GM08714 (cell line): Measurements from ENCODE around the gene TMEM14C.

Experiments
- H3K4me3 ChIP-seq: fragments of 200-500 bp; sonication (Bioruptor generic); 2 replicates; pipeline ENCODE4 v1.5.1; 2014; ENCODE audit warnings: mild to moderate bottlenecking, low read length, inconsistent platforms
- ZNF274 ChIP-seq: IDR thresholded peaks from 2 replicates; pipeline ENCODE4 v1.6.1; 2012; ENCODE audit warnings: mild to moderate bottlenecking, low read depth, low read length

Gene TMEM14C

GRCh38 chr6:10722820-10723566 lies at the start of gene TMEM14C:
TSS of gene TMEM14C (plus strand) at chr6:10723070. CDS start at chr6:10724614, 1,544 bp downstream.
- peak within 1 kb of the TSS; percentile 92 for H3K4me3 ChIP-seq
- no peak for TF ChIP-seq ZNF274

DNA sequence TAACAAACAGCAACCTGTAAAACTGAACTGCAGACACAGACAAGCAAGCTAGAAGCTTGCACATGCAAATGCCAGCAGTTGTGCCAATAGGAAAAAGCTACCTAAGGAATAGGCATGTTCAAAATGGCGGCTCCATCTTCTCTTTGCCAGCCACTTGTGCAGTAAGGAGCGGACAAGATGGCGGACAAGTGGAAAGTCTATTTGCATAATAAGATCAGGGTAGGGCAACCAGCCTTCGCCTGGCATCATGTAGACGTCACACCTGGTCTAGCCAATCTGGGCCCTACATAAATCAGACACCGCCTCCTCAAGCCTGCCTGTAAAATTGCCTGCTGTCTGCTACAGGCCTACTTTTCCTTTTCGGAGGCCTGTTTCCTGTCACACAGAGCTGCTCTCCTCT lies 46.5 kb upstream of the TMEM14C start:
- no peak for TF ChIP-seq ZNF274
- no peak overlapping the region for H3K4me3 ChIP-seq

- no peak overlapping the region for H3K4me3 ChIP-seq
- no peak for TF ChIP-seq ZNF274
Observed at GRCh38 chr6:10678456-10678855, 44.4 kb upstream of the TMEM14C start.

- no peak overlapping the region for H3K4me3 ChIP-seq
- no peak for TF ChIP-seq ZNF274
Observed at GRCh38 chr6:10681795-10682194, 41.1 kb upstream of the TMEM14C start.

DNA sequence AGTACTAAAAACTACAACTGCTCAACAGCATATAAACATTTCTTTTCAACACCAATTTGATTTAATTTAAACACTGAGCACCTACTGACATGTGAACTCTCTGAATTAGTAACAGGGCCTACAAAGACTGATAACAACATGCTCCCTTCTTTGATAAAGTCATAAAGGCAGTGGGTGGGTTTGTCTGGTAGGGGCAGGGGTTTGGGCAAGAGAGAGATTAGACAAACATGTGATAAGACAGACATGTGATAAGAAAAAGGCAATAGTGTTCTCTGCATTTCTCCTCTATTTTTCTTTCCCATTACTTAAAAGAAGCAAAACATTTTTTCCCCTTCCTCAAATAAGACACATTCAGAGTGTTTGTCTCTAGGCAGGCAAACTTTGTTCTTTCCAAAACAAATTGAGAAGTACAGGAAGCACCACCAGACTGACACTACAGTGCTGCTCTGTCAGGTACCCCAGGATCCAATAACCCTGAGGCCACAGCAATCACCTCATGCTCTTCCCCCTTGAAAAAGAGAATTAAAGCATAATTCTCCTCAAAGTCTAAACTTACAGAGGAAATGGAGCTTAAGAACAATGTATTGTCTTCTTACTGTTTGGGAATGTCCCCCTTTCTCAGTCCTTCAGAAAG lies 40.4 kb upstream of the TMEM14C start:
- no peak overlapping the region for H3K4me3 ChIP-seq
- TF ChIP-seq ZNF274: no peak

DNA sequence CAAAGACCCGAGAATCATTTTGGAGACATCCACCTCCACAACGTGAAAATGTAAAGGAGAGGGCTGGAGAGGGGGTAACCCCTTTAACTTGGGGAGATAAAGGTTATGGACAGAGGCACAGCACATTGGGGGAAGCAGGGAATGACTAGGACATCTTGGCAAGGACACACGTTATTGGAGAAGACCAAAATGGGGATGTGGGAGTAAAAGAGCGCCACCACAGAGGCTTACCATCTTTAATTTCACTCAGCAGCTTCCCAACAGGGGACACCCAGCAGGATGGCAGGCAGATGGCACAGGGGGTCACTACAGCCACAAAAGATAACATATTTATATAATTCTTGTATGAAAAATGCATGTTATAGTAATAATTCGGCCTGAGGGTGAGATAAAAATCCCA lies 38.3 kb upstream of the TMEM14C start:
- no peak overlapping the region for H3K4me3 ChIP-seq
- no peak for TF ChIP-seq ZNF274

GRCh38 chr6:10685092-10685915 lies 37.6 kb upstream of the TMEM14C start:
- TF ChIP-seq ZNF274: no peak

GRCh38 chr6:10686901-10687300 lies 36.0 kb upstream of the TMEM14C start:
- TF ChIP-seq ZNF274: no peak

More at GRCh38 chr6:10685092-10685915, 37.6 kb upstream of the TMEM14C start:
- no peak overlapping the region for H3K4me3 ChIP-seq

DNA sequence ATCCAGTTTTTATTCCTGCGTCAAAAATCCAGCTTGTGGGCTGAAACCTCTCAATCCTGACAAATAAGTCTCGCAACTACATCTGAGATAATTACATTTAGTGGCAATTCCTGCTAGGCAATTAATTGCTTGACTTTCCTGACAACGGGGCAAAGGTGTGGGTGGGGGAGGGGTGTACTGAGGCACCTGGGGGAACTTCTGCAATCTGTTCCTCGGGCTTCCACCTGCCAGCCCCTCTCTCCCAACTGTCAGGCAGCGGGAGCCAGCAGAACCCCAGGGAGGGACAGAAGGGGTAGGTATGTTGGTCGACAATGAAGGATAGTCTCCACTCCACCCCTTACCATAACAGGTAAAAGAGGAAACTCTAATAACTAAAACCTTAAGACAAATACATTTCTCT lies 35.3 kb upstream of the TMEM14C start:
- H3K4me3 ChIP-seq: no peak overlapping the region
- TF ChIP-seq ZNF274: no peak

More at GRCh38 chr6:10686901-10687300, 36.0 kb upstream of the TMEM14C start:
- no peak overlapping the region for H3K4me3 ChIP-seq

DNA sequence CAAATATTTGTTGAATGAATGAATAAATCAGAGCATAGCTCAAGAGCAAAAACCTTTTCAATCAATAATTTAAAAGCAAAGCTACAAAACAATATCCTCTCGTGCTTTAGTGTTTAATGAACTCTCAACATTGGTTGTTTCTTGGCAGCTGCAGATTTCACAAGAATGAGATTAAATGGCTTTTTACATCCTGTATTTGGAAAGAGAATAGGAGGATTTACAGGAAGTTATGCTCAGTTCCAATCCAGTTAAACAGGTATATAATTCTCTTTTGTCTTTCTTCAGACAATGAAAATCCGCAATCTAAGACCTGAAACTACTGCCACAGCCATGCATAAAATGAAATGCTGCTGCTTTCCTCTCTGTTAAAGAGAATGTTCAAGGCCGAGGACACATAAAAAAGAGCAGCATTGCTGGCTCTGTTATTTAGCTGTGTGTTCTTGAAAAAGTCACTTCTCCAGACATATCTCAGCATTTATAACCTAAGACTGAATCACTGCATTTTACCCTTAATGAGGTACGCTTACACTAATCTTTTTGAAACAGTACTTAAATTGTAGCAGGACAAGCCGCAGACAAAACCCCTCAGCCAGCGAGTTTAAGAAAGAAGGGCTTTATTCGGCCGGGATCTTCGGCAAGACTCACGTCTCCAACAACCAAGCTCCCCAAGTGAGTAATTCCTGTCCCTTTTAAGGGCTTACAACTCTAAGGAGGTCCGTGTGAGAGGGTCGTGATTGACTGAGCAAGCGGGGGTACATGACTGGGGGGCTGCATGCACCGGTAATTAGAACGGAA lies 32.0 kb upstream of the TMEM14C start:
- H3K4me3 ChIP-seq: no peak overlapping the region
- no peak for TF ChIP-seq ZNF274

DNA sequence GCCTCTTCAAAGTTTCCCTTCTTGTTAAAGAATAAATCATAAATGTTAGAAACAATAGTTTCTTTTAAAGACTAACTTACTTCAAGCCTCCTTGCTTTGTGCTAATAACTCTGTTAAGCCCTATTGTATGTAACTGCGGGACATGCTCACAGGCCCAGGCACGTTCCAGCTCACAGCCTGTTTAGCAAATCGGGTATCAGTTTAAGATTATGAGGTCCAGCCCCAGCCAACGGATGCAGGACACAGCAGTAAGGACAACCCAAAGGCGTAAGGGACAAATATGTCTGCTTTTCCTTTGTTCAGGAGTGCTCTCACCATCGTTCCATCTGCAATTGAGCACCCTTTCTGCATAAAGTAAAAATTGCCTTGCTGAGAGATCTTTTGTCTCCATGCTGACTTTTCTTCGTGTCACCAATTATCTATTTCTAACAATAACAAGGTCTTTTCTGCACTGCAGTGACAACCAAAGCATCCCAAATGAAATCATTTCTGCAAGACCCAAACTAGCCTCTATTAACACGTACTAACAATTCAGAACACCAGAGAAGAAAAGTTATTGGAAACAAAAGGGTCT lies 29.8 kb upstream of the TMEM14C start:
- H3K4me3 ChIP-seq: peak overlapping the region; percentile 86
- no peak for TF ChIP-seq ZNF274

DNA sequence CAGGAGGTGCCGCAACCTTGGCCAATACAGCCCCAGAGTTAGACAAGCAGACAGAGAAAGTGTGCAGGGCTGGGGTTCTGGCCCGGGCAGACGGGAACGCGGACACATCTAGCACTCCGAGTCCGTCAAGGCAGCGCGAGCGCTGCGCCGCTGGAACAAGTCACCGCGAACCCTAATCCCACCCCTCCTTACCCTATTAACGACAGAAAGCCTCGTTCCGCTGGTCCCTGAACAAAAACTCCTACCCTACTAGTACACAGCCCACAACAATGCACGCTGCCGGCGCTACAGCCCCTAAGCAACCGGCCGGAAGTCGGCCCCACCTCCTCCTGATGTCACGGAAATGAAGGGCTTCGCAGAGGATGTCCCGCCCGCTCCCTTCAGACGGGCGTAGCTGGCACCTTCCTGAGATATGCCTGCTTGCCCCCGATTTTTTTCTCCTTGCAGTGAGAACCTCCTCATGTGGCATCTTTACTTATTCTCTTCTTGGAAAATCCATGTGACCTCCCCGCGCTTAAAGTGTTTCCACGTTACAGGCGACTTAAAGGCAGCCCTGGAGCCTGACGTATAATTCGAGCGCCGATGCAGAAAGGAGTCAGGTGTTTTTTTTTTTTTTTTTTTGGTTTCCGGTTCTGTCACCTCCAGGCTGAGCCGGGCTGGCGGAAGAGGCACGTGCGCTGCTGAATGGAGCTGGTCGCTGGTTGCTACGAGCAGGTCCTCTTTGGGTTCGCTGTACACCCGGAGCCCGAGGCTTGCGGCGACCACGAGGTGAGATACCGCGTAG lies 28.4 kb upstream of the TMEM14C start, which contains the start of the genes C6orf52 and PAK1IP1:
C6orf52 (minus strand) TSS at position 315 of the 784 bp plus-strand sequence. CDS start 7,066 bp downstream, outside the sequence.
PAK1IP1 (plus strand) TSS at position 671 of the 784 bp plus-strand sequence; CDS start at position 685, 14 bp downstream.
- TF ChIP-seq ZNF274: no peak
- peak within 1 kb of the TSS; percentile 86 for H3K4me3 ChIP-seq

DNA sequence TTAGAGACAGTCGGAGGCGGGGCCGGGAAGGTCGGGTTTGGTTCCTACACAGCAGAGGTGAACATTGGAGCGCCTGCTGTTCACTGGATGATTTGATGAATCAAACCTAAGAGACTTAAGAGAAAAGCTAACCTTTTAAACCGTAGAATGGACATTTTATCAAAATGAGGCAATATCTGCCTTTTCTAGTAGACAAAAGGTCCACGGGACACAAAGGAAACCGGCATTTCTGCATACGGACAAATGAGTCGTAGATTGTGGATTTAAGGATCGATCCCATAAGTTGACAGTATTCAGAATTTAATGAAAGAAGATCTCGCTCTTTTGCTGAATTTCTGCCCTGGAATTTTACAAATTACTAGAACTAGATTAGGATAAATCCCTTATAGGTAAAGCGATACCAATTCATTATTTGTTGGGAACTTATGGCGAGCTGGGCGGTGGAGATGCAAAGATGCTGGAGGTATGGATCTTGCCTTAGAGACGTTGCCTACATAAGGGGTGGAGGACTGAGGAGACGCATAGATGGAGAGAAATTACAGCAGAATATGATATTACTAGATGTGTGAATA lies 27.7 kb upstream of the TMEM14C start:
- TF ChIP-seq ZNF274: no peak
- H3K4me3 ChIP-seq: peak overlapping the region; percentile 86
